ENCODE results near the gene PLIN5.
A peak's percentile ranks its signal among the peaks of the same experiment; 100 is the strongest.

The PLIN5 gene, protein sequence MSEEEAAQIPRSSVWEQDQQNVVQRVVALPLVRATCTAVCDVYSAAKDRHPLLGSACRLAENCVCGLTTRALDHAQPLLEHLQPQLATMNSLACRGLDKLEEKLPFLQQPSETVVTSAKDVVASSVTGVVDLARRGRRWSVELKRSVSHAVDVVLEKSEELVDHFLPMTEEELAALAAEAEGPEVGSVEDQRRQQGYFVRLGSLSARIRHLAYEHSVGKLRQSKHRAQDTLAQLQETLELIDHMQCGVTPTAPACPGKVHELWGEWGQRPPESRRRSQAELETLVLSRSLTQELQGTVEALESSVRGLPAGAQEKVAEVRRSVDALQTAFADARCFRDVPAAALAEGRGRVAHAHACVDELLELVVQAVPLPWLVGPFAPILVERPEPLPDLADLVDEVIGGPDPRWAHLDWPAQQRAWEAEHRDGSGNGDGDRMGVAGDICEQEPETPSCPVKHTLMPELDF

GRCh38 chr19:4534836-4535658 is at the start of gene PLIN5:
Gene PLIN5, minus strand, starts transcription at chr19:4535224. Its CDS starts 1,150 bp downstream, at chr19:4534074.
- no peak for DNase-seq (ENCODE audit: low read depth)
- peak within 1 kb of the TSS; percentile 10 for H3K4me3 ChIP-seq (ENCODE audit: low read depth, low read length)
- no peak for TF ChIP-seq CTCF (IDR thresholded peaks at IDR 0.05; ENCODE audit: low read depth, low read length, missing control alignments)
- in situ Hi-C loops (cut with HindIII; ENCODE audit: low sequenced_read_pairs): no loop called here

DNA sequence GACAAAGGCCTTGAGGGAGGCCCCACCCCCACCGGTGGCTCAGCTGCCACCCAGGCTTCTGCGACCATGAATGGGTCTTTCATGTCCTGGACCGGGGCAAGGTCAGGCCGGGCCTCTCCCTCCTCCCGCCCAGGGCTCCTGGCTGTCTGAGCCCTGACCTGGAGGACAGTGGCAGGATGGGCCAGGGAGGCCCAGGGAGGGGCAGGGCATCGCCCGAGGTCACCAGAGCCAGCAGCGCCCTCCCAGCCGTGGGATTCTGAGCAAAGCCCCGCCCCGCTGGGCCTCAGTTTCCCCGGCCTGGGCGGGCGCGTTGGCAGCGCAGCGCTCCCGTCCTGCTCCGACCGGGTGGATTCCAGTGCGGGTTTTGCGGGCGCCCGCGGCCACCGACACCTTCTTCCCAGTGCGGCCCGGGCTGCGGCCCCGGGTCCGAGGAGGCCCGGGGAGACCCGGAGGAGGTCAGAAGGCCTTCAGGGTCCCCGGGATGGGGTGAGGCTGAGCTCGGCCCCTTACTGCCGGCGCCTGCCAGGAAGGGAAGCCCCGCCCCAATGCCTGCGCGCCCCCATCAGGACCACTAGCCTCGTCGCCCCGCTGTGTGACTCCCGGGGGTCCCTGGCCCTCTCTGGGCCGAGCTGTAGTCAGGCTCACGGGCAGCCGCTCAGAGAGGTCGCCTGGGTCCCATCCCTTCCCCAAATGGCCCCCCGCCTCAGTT is 49.1 kb upstream of the PLIN5 start:
- TF ChIP-seq CTCF (IDR thresholded peaks at IDR 0.05; ENCODE audit: low read depth, low read length, missing control alignments): no peak
- DNase-seq (ENCODE audit: low read depth): no peak
- H3K4me3 ChIP-seq (ENCODE audit: low read depth, low read length): peak overlapping the region; percentile 51
- in situ Hi-C loops (cut with HindIII; ENCODE audit: low sequenced_read_pairs): no loop called here

- H3K4me3 ChIP-seq (ENCODE audit: low read depth, low read length): no peak overlapping the region
- no peak for DNase-seq (ENCODE audit: low read depth)
- in situ Hi-C loops (cut with HindIII; ENCODE audit: low sequenced_read_pairs): no loop called here
- TF ChIP-seq CTCF (IDR thresholded peaks at IDR 0.05; ENCODE audit: low read depth, low read length, missing control alignments): no peak
These were observed 48.2 kb upstream of the PLIN5 start for GRCh38 chr19:4582980-4583842.

DNA sequence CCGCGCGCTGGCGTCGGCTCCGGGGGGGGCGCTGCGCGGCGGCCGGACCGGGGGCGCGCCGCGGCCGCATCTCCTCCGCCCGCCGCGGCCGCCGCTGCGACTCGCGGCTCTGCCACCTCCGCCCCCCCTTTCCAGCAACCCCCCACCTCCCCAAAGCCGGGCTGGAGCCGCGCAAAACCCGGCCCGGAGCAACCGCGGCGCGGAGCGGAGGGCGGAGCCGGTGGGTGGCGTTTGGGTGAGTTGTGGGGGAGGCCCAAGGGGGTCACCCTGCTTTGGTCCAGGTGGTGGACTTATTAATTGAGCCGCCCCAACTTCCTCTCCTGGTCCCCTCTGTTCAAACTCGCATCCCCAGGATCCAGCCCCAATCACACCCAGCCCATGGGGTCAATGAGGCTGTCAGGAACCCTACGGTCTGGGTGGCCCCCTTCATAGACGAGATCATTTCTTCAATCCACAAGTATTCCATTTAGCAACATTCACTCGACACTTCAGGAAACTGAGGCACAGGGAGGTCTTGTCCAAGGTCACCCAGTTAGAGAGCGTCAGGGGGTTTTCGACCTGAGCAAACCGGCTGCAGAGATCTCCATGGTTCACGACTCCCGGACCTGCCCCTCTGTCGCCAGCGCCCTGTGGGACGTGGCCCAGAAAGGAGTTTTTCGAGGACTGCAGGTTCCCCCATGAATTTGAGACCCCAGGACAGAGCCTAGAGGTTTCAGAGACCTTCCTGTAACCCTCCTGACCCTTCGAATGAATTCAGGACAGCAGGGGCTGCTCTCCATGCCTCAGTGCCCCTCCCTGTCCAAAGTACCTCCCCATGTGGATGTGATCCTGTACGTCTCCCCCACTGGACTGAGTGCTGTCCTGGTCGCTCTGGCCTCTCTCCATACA is 46.9 kb upstream of the PLIN5 start:
- no peak for DNase-seq (ENCODE audit: low read depth)
- in situ Hi-C loops (cut with HindIII; ENCODE audit: low sequenced_read_pairs): no loop called here
- no peak for TF ChIP-seq CTCF (IDR thresholded peaks at IDR 0.05; ENCODE audit: low read depth, low read length, missing control alignments)
- peak overlapping the region; percentile 49 for H3K4me3 ChIP-seq (ENCODE audit: low read depth, low read length)

DNA sequence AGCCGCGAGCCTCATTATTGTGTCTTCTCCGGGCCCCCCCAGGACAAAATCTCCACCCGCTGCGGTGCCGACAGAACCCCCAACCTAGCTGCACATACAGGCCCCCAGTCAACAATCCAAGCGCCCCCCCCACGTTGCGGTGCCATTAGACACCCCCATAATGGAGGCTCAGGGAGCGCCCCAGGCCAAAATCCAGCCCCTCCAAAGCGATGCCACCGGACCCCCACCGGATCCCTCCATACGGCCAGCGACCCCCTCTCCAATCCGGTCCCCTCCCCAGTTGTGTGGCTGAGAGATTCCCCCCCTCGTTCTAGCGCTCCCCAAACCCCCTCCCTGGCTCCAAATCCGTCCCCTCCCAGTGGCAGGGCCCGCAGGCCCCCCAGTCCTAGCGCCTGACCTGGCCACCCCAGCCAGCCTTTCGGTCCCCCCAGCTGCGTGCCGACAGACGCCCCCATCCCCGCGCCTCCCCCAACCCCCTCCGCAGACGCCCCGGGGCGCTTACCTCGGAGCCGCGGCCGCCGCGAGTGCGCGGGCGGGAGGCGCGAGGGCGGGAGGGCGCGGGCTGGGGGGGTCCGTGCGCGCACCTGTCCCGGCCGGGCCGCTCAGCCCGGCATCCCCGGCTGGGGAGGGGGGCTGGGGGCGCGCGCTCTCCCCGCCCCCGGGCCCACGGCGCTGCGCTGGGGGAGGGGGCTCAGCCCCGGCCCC is 46.1 kb upstream of the PLIN5 start:
- in situ Hi-C loops (cut with HindIII; ENCODE audit: low sequenced_read_pairs): no loop called here
- no peak for DNase-seq (ENCODE audit: low read depth)
- TF ChIP-seq CTCF (IDR thresholded peaks at IDR 0.05; ENCODE audit: low read depth, low read length, missing control alignments): no peak
- peak overlapping the region; percentile 49 for H3K4me3 ChIP-seq (ENCODE audit: low read depth, low read length)
